Measurements from ENCODE around the gene ARHGDIA. TPM values are rescaled to one million over a fixed set of nuclear protein-coding genes. Genes with fewer than 3 reads are reported as not detected.

The ARHGDIA gene
- total RNA-seq, 2 experiments from 2014 or later, result 355 to 389 TPM

GRCh38 chr17:81849457-81849856 is 21.7 kb downstream of the ARHGDIA start:
- intact Hi-C loops (cut with micrococcal nuclease), result no loop called here
- no peak for DNase-seq
- Mint-ChIP-seq H3K27me3 (ENCODE audit: low read depth) (no peaks in the 10 kb centered on the region), H3K4me3 (no peak overlapping the region), H3K4me1 (ENCODE audit: low read depth) (peaks cover 2% of the 10 kb centered on the region), H3K9me3 (no peaks in the 10 kb centered on the region), H3K27ac (no peak overlapping the region), H3K36me3 (ENCODE audit: low read depth) (peaks cover 35% of the 10 kb centered on the region)
- CTCF ChIA-PET, result no interaction called here

- CTCF ChIA-PET, result no interaction called here
- Mint-ChIP-seq H3K9me3 (no peaks in the 10 kb centered on the region), H3K36me3 (ENCODE audit: low read depth) (peaks cover 23% of the 10 kb centered on the region), H3K27ac (no peak overlapping the region), H3K4me3 (no peak overlapping the region), H3K27me3 (ENCODE audit: low read depth) (no peaks in the 10 kb centered on the region), H3K4me1 (ENCODE audit: low read depth) (no peaks in the 10 kb centered on the region)
- no peak for DNase-seq
- intact Hi-C loops (cut with micrococcal nuclease), result no loop called here
Observed at GRCh38 chr17:81846743-81847689, 24.1 kb downstream of the ARHGDIA start.

GRCh38 chr17:81845881-81846742 is 25.0 kb downstream of the ARHGDIA start:
- Mint-ChIP-seq H3K4me1 (ENCODE audit: low read depth) (no peaks in the 10 kb centered on the region), H3K36me3 (ENCODE audit: low read depth) (peaks cover 16% of the 10 kb centered on the region), H3K4me3 (no peak overlapping the region), H3K9me3 (no peaks in the 10 kb centered on the region), H3K27ac (peak overlapping the region; percentile 46), H3K27me3 (ENCODE audit: low read depth) (no peaks in the 10 kb centered on the region)
- intact Hi-C loops (cut with micrococcal nuclease), result no loop called here
- no peak for DNase-seq
- CTCF ChIA-PET, result no interaction called here

- no peak for DNase-seq
- no peaks in the 10 kb centered on the region for H3K4me1 Mint-ChIP-seq (ENCODE audit: low read depth)
- H3K27me3 Mint-ChIP-seq (ENCODE audit: low read depth), result no peaks in the 10 kb centered on the region
- H3K27ac Mint-ChIP-seq, result no peak overlapping the region
- H3K4me3 Mint-ChIP-seq, result no peak overlapping the region
- CTCF ChIA-PET, result no interaction called here
- H3K9me3 Mint-ChIP-seq, result no peaks in the 10 kb centered on the region
- intact Hi-C loops (cut with micrococcal nuclease), result no loop called here
- peaks cover 16% of the 10 kb centered on the region for H3K36me3 Mint-ChIP-seq (ENCODE audit: low read depth)
Observed at GRCh38 chr17:81845361-81845760, 25.8 kb downstream of the ARHGDIA start.

- H3K27ac Mint-ChIP-seq, result no peak overlapping the region
- peaks cover 16% of the 10 kb centered on the region for H3K36me3 Mint-ChIP-seq (ENCODE audit: low read depth)
- intact Hi-C loops (cut with micrococcal nuclease), result no loop called here
- no peaks in the 10 kb centered on the region for H3K4me1 Mint-ChIP-seq (ENCODE audit: low read depth)
- no peak for DNase-seq
- no peaks in the 10 kb centered on the region for H3K27me3 Mint-ChIP-seq (ENCODE audit: low read depth)
- no peaks in the 10 kb centered on the region for H3K9me3 Mint-ChIP-seq
- CTCF ChIA-PET, result no interaction called here
- no peak overlapping the region for H3K4me3 Mint-ChIP-seq
Observed at GRCh38 chr17:81844887-81845286, 26.2 kb downstream of the ARHGDIA start.

- CTCF ChIA-PET, result no interaction called here
- Mint-ChIP-seq H3K27me3 (ENCODE audit: low read depth) (no peaks in the 10 kb centered on the region), H3K27ac (no peak overlapping the region), H3K36me3 (ENCODE audit: low read depth) (peaks cover 16% of the 10 kb centered on the region), H3K4me1 (ENCODE audit: low read depth) (no peaks in the 10 kb centered on the region), H3K9me3 (no peaks in the 10 kb centered on the region), H3K4me3 (no peak overlapping the region)
- no peak for DNase-seq
- intact Hi-C loops (cut with micrococcal nuclease), result no loop called here
Observed at GRCh38 chr17:81844327-81844851, 26.7 kb downstream of the ARHGDIA start.

- Mint-ChIP-seq H3K9me3 (no peaks in the 10 kb centered on the region), H3K4me3 (no peak overlapping the region), H3K27me3 (ENCODE audit: low read depth) (no peaks in the 10 kb centered on the region), H3K27ac (no peak overlapping the region), H3K4me1 (ENCODE audit: low read depth) (no peaks in the 10 kb centered on the region), H3K36me3 (ENCODE audit: low read depth) (peaks cover 16% of the 10 kb centered on the region)
- DNase-seq, result no peak
- intact Hi-C loops (cut with micrococcal nuclease), result no loop called here
- CTCF ChIA-PET, result no interaction called here
Observed at GRCh38 chr17:81843713-81844326, 27.3 kb downstream of the ARHGDIA start.

GRCh38 chr17:81842725-81843504 is 28.2 kb downstream of the ARHGDIA start:
- intact Hi-C loops (cut with micrococcal nuclease), result no loop called here
- Mint-ChIP-seq H3K9me3 (no peaks in the 10 kb centered on the region), H3K27ac (no peak overlapping the region), H3K27me3 (ENCODE audit: low read depth) (no peaks in the 10 kb centered on the region), H3K36me3 (ENCODE audit: low read depth) (peaks cover 13% of the 10 kb centered on the region), H3K4me3 (no peak overlapping the region), H3K4me1 (ENCODE audit: low read depth) (no peaks in the 10 kb centered on the region)
- CTCF ChIA-PET, result interaction anchor here (0.6 kb wide), 1 partner anchor 213 kb away, joined by 7 read pairs; no protein-coding TSS in a partner anchor
- DNase-seq, result no peak

GRCh38 chr17:81842378-81842724 is 28.8 kb downstream of the ARHGDIA start:
- intact Hi-C loops (cut with micrococcal nuclease), result no loop called here
- DNase-seq, result no peak
- CTCF ChIA-PET, result interaction anchor here (0.6 kb wide), 1 partner anchor 212 kb away, joined by 7 read pairs; no protein-coding TSS in a partner anchor
- no peaks in the 10 kb centered on the region for H3K9me3 Mint-ChIP-seq
- no peaks in the 10 kb centered on the region for H3K4me1 Mint-ChIP-seq (ENCODE audit: low read depth)
- no peak overlapping the region for H3K27ac Mint-ChIP-seq
- peaks cover 13% of the 10 kb centered on the region for H3K36me3 Mint-ChIP-seq (ENCODE audit: low read depth)
- H3K4me3 Mint-ChIP-seq, result no peak overlapping the region
- no peaks in the 10 kb centered on the region for H3K27me3 Mint-ChIP-seq (ENCODE audit: low read depth)

- Mint-ChIP-seq H3K4me1 (ENCODE audit: low read depth) (no peaks in the 10 kb centered on the region), H3K27ac (no peak overlapping the region), H3K4me3 (no peak overlapping the region), H3K36me3 (ENCODE audit: low read depth) (peaks cover 11% of the 10 kb centered on the region), H3K27me3 (ENCODE audit: low read depth) (no peaks in the 10 kb centered on the region), H3K9me3 (no peaks in the 10 kb centered on the region)
- DNase-seq, result no peak
- CTCF ChIA-PET, result no interaction called here
- intact Hi-C loops (cut with micrococcal nuclease), result no loop called here
Observed at GRCh38 chr17:81841866-81842265, 29.3 kb downstream of the ARHGDIA start.

- Mint-ChIP-seq H3K4me1 (ENCODE audit: low read depth) (no peaks in the 10 kb centered on the region), H3K9me3 (no peaks in the 10 kb centered on the region), H3K27ac (no peak overlapping the region), H3K27me3 (ENCODE audit: low read depth) (no peaks in the 10 kb centered on the region), H3K36me3 (ENCODE audit: low read depth) (peaks cover 8% of the 10 kb centered on the region), H3K4me3 (no peak overlapping the region)
- intact Hi-C loops (cut with micrococcal nuclease), result no loop called here
- CTCF ChIA-PET, result no interaction called here
- DNase-seq, result no peak
Observed at GRCh38 chr17:81840826-81841778, 30.0 kb downstream of the ARHGDIA start.

Measured in activated naive CD4-positive, alpha-beta T cell treated with anti-CD3 and anti-CD28 coated beads for 36 hours (primary cell).